NCI-H748 (cell line): ENCODE results near the gene ADAM11.
A peak's percentile ranks its signal among the peaks of the same experiment; 100 is the strongest.
"Not testable (repeated sequence)": the region's sequence is repeated elsewhere in the genome, so short reads cannot be mapped to it uniquely, and the experiment has no call there.

Experiments used
- DNase-seq: peaks from one replicate; lab custom pipeline; 2025; ENCODE audit not compliant: unreplicated experiment; lab: John Stamatoyannopoulos, UW

ADAM11 gene

GRCh38 chr17:44758414-44759085, at the start of gene ADAM11:
ADAM11 (plus strand) TSS chr17:44758988; CDS start chr17:44759200, 212 bp downstream.
- DNase-seq = peak; percentile 28

GRCh38 chr17:44719444-44719843, 39.3 kb upstream of the ADAM11 start:
- no peak for DNase-seq

- DNase-seq = no peak
Observed at GRCh38 chr17:44722254-44722653, 36.5 kb upstream of the ADAM11 start.

GRCh38 chr17:44726121-44726520, 32.7 kb upstream of the ADAM11 start:
- not testable (repeated sequence) for DNase-seq

GRCh38 chr17:44733753-44734152, 25.0 kb upstream of the ADAM11 start:
- DNase-seq = peak; percentile 12

GRCh38 chr17:44734272-44734671, 24.5 kb upstream of the ADAM11 start:
- no peak for DNase-seq

GRCh38 chr17:44736551-44737240, 22.1 kb upstream of the ADAM11 start:
- DNase-seq = no peak

- DNase-seq = no peak
Observed at GRCh38 chr17:44738214-44738906, 20.4 kb upstream of the ADAM11 start.

GRCh38 chr17:44741316-44741715, 17.5 kb upstream of the ADAM11 start:
- no peak for DNase-seq

- no peak for DNase-seq
Observed at GRCh38 chr17:44745301-44745700, 13.5 kb upstream of the ADAM11 start.

- not testable (repeated sequence) for DNase-seq
Observed at GRCh38 chr17:44745738-44746137, 13.1 kb upstream of the ADAM11 start.

- DNase-seq = no peak
Observed at GRCh38 chr17:44747566-44747965, 11.2 kb upstream of the ADAM11 start.

GRCh38 chr17:44749076-44749979, 9.5 kb upstream of the ADAM11 start:
- DNase-seq = no peak

- DNase-seq = no peak
Observed at GRCh38 chr17:44749980-44750318, 8.8 kb upstream of the ADAM11 start.

GRCh38 chr17:44751331-44751730, 7.5 kb upstream of the ADAM11 start:
- DNase-seq = no peak

- DNase-seq = no peak
Observed at GRCh38 chr17:44751806-44752205, 7.0 kb upstream of the ADAM11 start.

GRCh38 chr17:44752953-44753861, 5.6 kb upstream of the ADAM11 start:
- DNase-seq = no peak

GRCh38 chr17:44754276-44754675, 4.5 kb upstream of the ADAM11 start:
- DNase-seq = no peak

- not testable (repeated sequence) for DNase-seq
Observed at GRCh38 chr17:44755180-44755579, 3.6 kb upstream of the ADAM11 start.
